Endothelial cell of umbilical vein (primary cell): ENCODE results near the gene IP6K1. TPM values are rescaled to one million over a fixed set of nuclear protein-coding genes. Genes with fewer than 3 reads are reported as not detected.

Experiments
- BruUV-seq: library from RNA; stranded (reverse); fragments of 400-500 nt; replicated peaks from 2 replicates; lab custom pipeline; 2021; lab: Mats Ljungman, UMichigan
- CTCF ChIA-PET: fragments of 300-600, 350-600 bp; sonication (Branson Sonifier 250); formaldehyde crosslinking; loops from one replicate; lab custom pipeline; 2021; ENCODE audit warnings: antibody characterized with exemption, inconsistent platforms; lab: Charles Lee
- POLR2A ChIA-PET: fragments of 300-600, 350-600 bp; sonication (Branson Sonifier 250); formaldehyde crosslinking; loops from one replicate; lab custom pipeline; 2021; ENCODE audit warnings: antibody characterized with exemption, inconsistent platforms; lab: Charles Lee
- DNase-seq: peaks from one replicate; pipeline ENCODE4 v3.0.0-alpha.2; 2011; ENCODE audit warnings: low read depth, low spot score
- FAIRE-seq: peaks from 2 replicates; lab custom pipeline; 2011; peaks lifted over from hg19 to GRCh38; lab: Jason Lieb, UNC
- H2AFZ ChIP-seq: 2 replicates; pipeline ENCODE4 v1.6.0; 2012; ENCODE audit warnings: low read depth, low read length, control low read depth, inconsistent platforms
- H3K27ac ChIP-seq: 2 replicates; pipeline ENCODE4 v1.5.1; 2011; ENCODE audit warnings: low read depth, mild to moderate bottlenecking, control low read depth, low read length, moderate library complexity; ENCODE audit not compliant: insufficient read depth
- H3K27me3 ChIP-seq, 2 experiments: 2 replicates each; pipeline versions ENCODE4 v1.6.0 to v1.6.1; 2011; ENCODE audit warnings: low read length in 2 of 2, mixed read lengths in 1 of 2; ENCODE audit not compliant: control insufficient read depth in 2 of 2, insufficient read depth in 2 of 2
- H3K36me3 ChIP-seq, 2 experiments: 2 replicates in 1 of 2; 3 replicates in 1 of 2; pipeline ENCODE4 v1.5.1; 2011; ENCODE audit warnings: low read length in 2 of 2, mild to moderate bottlenecking in 1 of 2, moderate library complexity in 1 of 2; ENCODE audit not compliant: control insufficient read depth in 2 of 2, insufficient read depth in 2 of 2; ENCODE audit errors: extremely low read depth in 1 of 2
- H3K4me1 ChIP-seq: 3 replicates; pipeline ENCODE4 v1.5.1; 2011; ENCODE audit warnings: mild to moderate bottlenecking, low read length; ENCODE audit not compliant: control insufficient read depth, insufficient read depth; ENCODE audit errors: extremely low read depth
- H3K4me2 ChIP-seq: 2 replicates; pipeline ENCODE4 v1.6.1; 2011; ENCODE audit warnings: low read length, control low read depth, mixed read lengths; ENCODE audit not compliant: insufficient read depth
- H3K4me3 ChIP-seq, 3 experiments: fragments of 200-600 bp in 1 of 3; sonication (generic), shearing (Covaris generic) in 1 of 3; replicated peaks in 1 of 3; 2 replicates each; pipeline ENCODE4 v1.5.1; 2011 to 2016; ENCODE audit warnings: control low read depth in 3 of 3, low read length in 3 of 3, mild to moderate bottlenecking in 2 of 3, inconsistent platforms in 1 of 3, low read depth in 1 of 3, moderate library complexity in 1 of 3; ENCODE audit not compliant: insufficient read depth in 1 of 3
- H3K79me2 ChIP-seq: 2 replicates; pipeline ENCODE4 v1.6.0; 2012; ENCODE audit warnings: low read length, inconsistent platforms; ENCODE audit not compliant: control insufficient read depth, insufficient read depth
- H3K9ac ChIP-seq: replicated peaks from 2 replicates; pipeline ENCODE3; 2011; ENCODE audit warnings: low read length, control low read depth; ENCODE audit not compliant: insufficient read depth; ENCODE audit errors: extremely low read depth
- H3K9me1 ChIP-seq: replicated peaks from 3 replicates; pipeline ENCODE4 v1.6.0; 2011; ENCODE audit warnings: mild to moderate bottlenecking, low read length; ENCODE audit not compliant: control insufficient read depth, insufficient read depth; ENCODE audit errors: extremely low read depth
- H3K9me3 ChIP-seq: replicated peaks from 2 replicates; pipeline ENCODE4 v1.5.1; 2012; ENCODE audit warnings: low read length, inconsistent platforms; ENCODE audit not compliant: control insufficient read depth, insufficient read depth
- H4K20me1 ChIP-seq: replicated peaks from 2 replicates; pipeline ENCODE3; 2011; ENCODE audit warnings: mild to moderate bottlenecking, low read length; ENCODE audit not compliant: control insufficient read depth, insufficient read depth; ENCODE audit errors: extremely low read depth
- CTCF ChIP-seq, 2 donors: IDR thresholded peaks; 1 replicate in 1 of 2; 2 replicates in 1 of 2; pipeline ENCODE4 v1.5.1; 2011; ENCODE audit warnings: low read length in 2 of 2, mild to moderate bottlenecking in 2 of 2, moderate library complexity in 2 of 2, control low read depth in 1 of 2, inconsistent platforms in 1 of 2, low read depth in 1 of 2; ENCODE audit not compliant: insufficient read depth in 1 of 2; ENCODE audit errors: extremely low read depth in 1 of 2
- GATA2 ChIP-seq: IDR thresholded peaks from 2 replicates; pipeline ENCODE4 v1.7.0; 2011; ENCODE audit warnings: low read depth, mild to moderate bottlenecking, moderate library complexity, mixed read lengths, low read length; ENCODE audit not compliant: insufficient read length, insufficient read depth
- JUN ChIP-seq: IDR thresholded peaks from 2 replicates; pipeline ENCODE4 v1.6.1; 2011; ENCODE audit warnings: borderline replicate concordance, low read depth; ENCODE audit not compliant: insufficient read length, insufficient read depth
- POLR2A ChIP-seq: IDR thresholded peaks from 2 replicates; pipeline ENCODE4 v1.6.1; 2012; ENCODE audit warnings: low read depth, mild to moderate bottlenecking, control low read depth, low read length
- dilution Hi-C: fragments of 300-500 bp; cut with MboI; formaldehyde crosslinking; loops from one replicate; pipeline ENCODE4 v1.15.0; 2019; ENCODE audit warnings: low sequenced_read_pairs; ENCODE audit not compliant: extremely low pct_ligation_motif_present
- intact Hi-C: fragments of 100-400 bp; cut with micrococcal nuclease; formaldehyde crosslinking; loops from one replicate; pipeline ENCODE4 v1.10.0; 2022
- polyA plus RNA-seq, 4 experiments: library from polyadenylated mRNA; depleted of rRNA in 3 of 4; stranded (reverse) in 3 of 4; unstranded in 1 of 4; fragments of >200 nt; gene quantifications; 2 replicates each; pipeline versions ENCODE4 v1.2.1 to v1.2.3, GENCODE V29; 2011 to 2012; ENCODE audit warnings: missing spikeins in 1 of 4
- total RNA-seq: library from RNA; stranded (reverse); gene quantifications from 2 replicates; pipeline ENCODE4 v1.2.3, GENCODE V29; 2021
- TF ChIP-seq, protein P1 (sequence below): IDR thresholded peaks from 2 replicates; pipeline ENCODE4 v1.6.1; 2011; ENCODE audit not compliant: insufficient read depth, insufficient read length

IP6K1 gene
- total and polyA plus RNA-seq, 2 donors (not counting 3 experiments of a cell fraction or from before 2014, with no cell fraction given) = 42.7 to 60.8 TPM

GRCh38 chr3:49745986-49746385 is 40.4 kb downstream of the IP6K1 start:
- no TSS peak for BruUV-seq
- Histone ChIP-seq H3K36me3 (peaks cover 2% of the 10 kb centered on the region in 2 experiments), H3K9ac (no peak overlapping the region), H4K20me1 (peaks cover 3% of the 10 kb centered on the region), H3K27ac (no peak overlapping the region), H3K9me1 (no peaks in the 10 kb centered on the region), H3K4me2 (no peak overlapping the region), H3K4me1 (peaks cover 13% of the 10 kb centered on the region), H3K9me3 (no peaks in the 10 kb centered on the region), H3K27me3 (no peaks in the 10 kb centered on the region), H3K79me2 (peaks cover 27% of the 10 kb centered on the region), H3K4me3 (no peak overlapping the region), H2AFZ (no peak overlapping the region)
- TF ChIP-seq CTCF (IDR thresholded peaks at IDR 0.05; ENCODE audit: extremely low read depth in 1 of 2, insufficient read depth in 1 of 2, low read depth in 1 of 2, low read length in 2 of 2) = peak in 1 of 2 donors; percentile 2
- TF ChIP-seq, protein P1, sequence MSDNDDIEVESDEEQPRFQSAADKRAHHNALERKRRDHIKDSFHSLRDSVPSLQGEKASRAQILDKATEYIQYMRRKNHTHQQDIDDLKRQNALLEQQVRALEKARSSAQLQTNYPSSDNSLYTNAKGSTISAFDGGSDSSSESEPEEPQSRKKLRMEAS = no peak
- intact Hi-C loops (no loop called here), dilution Hi-C loops (no loop called here)
- DNase-seq (peak; percentile 55), FAIRE-seq (peak; percentile 53)
- ChIA-PET CTCF (no interaction called here), POLR2A (no interaction called here)

GRCh38 chr3:49740427-49740826 is 45.9 kb downstream of the IP6K1 start:
- Histone ChIP-seq H3K9me3 (no peaks in the 10 kb centered on the region), H3K9ac (no peak overlapping the region), H3K79me2 (peaks cover 16% of the 10 kb centered on the region), H3K4me2 (no peak overlapping the region), H3K36me3 (peaks cover 6 to 13% of the 10 kb centered on the region in 2 experiments), H3K9me1 (no peaks in the 10 kb centered on the region), H2AFZ (no peak overlapping the region), H3K4me1 (no peaks in the 10 kb centered on the region), H3K4me3 (no peak overlapping the region), H3K27ac (no peak overlapping the region), H4K20me1 (no peaks in the 10 kb centered on the region), H3K27me3 (no peaks in the 10 kb centered on the region)
- POLR2A ChIA-PET = no interaction called here
- BruUV-seq = no TSS peak
- TF ChIP-seq, protein P1 = no peak
- TF ChIP-seq POLR2A (no peak), JUN (no peak), GATA2 (no peak)
- no peak for DNase-seq
- no peak for FAIRE-seq
- CTCF ChIA-PET = no interaction called here
- dilution Hi-C loops = no loop called here
- intact Hi-C loops = no loop called here
